K562 treated with DMSO at 1 percent for 4 hours (cell line): ENCODE measurements around the gene ATP11C. TPM values are rescaled to one million over a fixed set of nuclear protein-coding genes. Genes with fewer than 3 reads are reported as not detected.

Experiments
- total RNA-seq: library from RNA; unstranded; fragments of 300-600 nt; gene quantifications from 2 replicates; pipeline ENCODE4 v1.2.3, GENCODE V29; 2022; ENCODE audit not compliant: insufficient read depth

Gene ATP11C
- 11.6 and 14.5 TPM in 2 replicates for total RNA-seq

GRCh38 chrX:139932901-139933796 is at the start of gene ATP11C:
TSS of gene ATP11C (minus strand) at chrX:139933053. CDS start at chrX:139932042, 1,011 bp downstream.

GRCh38 chrX:139965421-139965820 is 32.6 kb upstream of the ATP11C start, which contains the start of gene CXorf66:
TSS of gene CXorf66 (minus strand) at chrX:139965521. CDS start at chrX:139965496, 25 bp downstream.

GRCh38 chrX:139708067-139708466 is 224.8 kb downstream of the ATP11C start, which contains the start of gene MCF2:
TSS of gene MCF2 (minus strand) at chrX:139708167. CDS start at chrX:139651744, 56,423 bp downstream.

Other genes with a start within 250 kb of the ATP11C start
- gene MCF2, start 224.9 kb downstream of the ATP11C start, total RNA-seq = 0.39 TPM in 1 of 2 replicates, not detected in the other
- gene CXorf66, start 32.5 kb upstream of the ATP11C start, total RNA-seq = not detected in 2 replicates